Trophoblast cell (in vitro differentiated cells and primary cell): ENCODE results near the gene RFXANK. TPM values are rescaled to one million over a fixed set of nuclear protein-coding genes. Genes with fewer than 3 reads are reported as not detected.

Source experiments
- DNase-seq, 2 donors: peaks; one replicate each; pipeline ENCODE4 v3.0.0-alpha.2; 2016
- H2AFZ ChIP-seq: 2 replicates; pipeline ENCODE4 v1.6.1; 2013; ENCODE audit warnings: low read length, moderate library complexity, mild to moderate bottlenecking; ENCODE audit not compliant: insufficient read depth, poor library complexity
- H2AK5ac ChIP-seq: 2 replicates; pipeline ENCODE4 v1.6.1; 2013; ENCODE audit warnings: mild to moderate bottlenecking, low read length
- H2BK120ac ChIP-seq: 2 replicates; pipeline ENCODE4 v1.6.1; 2013; ENCODE audit warnings: low read length, mild to moderate bottlenecking, moderate library complexity; ENCODE audit not compliant: insufficient read depth, poor library complexity
- H2BK12ac ChIP-seq: 2 replicates; pipeline ENCODE4 v1.6.1; 2013; ENCODE audit warnings: mild to moderate bottlenecking, low read length, moderate library complexity
- H2BK5ac ChIP-seq: 2 replicates; pipeline ENCODE4 v1.6.1; 2013; ENCODE audit warnings: low read length, low read depth, moderate library complexity, mild to moderate bottlenecking; ENCODE audit not compliant: poor library complexity
- H3K14ac ChIP-seq: 2 replicates; pipeline ENCODE4 v1.6.1; 2013; ENCODE audit warnings: mild to moderate bottlenecking, low read length
- H3K18ac ChIP-seq: 2 replicates; pipeline ENCODE4 v1.6.1; 2013; ENCODE audit warnings: mild to moderate bottlenecking, low read length
- H3K23ac ChIP-seq: 2 replicates; pipeline ENCODE4 v1.6.1; 2013; ENCODE audit warnings: low read length
- H3K27ac ChIP-seq: 2 replicates; pipeline ENCODE4 v1.5.1; 2013; ENCODE audit warnings: low read depth, mild to moderate bottlenecking, inconsistent platforms, low read length, moderate library complexity
- H3K27me3 ChIP-seq: 2 replicates; pipeline ENCODE4 v1.6.1; 2013; ENCODE audit warnings: inconsistent platforms, mild to moderate bottlenecking, low read length, moderate library complexity; ENCODE audit not compliant: insufficient read depth
- H3K36me3 ChIP-seq, 2 experiments: 1 replicate in 1 of 2; 2 replicates in 1 of 2; pipeline ENCODE4 v1.6.1; 2013; ENCODE audit warnings: low read length in 2 of 2, mild to moderate bottlenecking in 2 of 2, moderate library complexity in 1 of 2; ENCODE audit not compliant: insufficient read depth in 2 of 2, control insufficient read depth in 1 of 2
- H3K4ac ChIP-seq: 2 replicates; pipeline ENCODE4 v1.6.1; 2013; ENCODE audit warnings: low read depth, mild to moderate bottlenecking, low read length, moderate library complexity
- H3K4me1 ChIP-seq, 2 experiments: 1 replicate in 1 of 2; 2 replicates in 1 of 2; pipeline ENCODE4 v1.6.1; 2013; ENCODE audit warnings: low read length in 2 of 2, mild to moderate bottlenecking in 2 of 2, moderate library complexity in 1 of 2; ENCODE audit not compliant: insufficient read depth in 2 of 2, control insufficient read depth in 1 of 2
- H3K4me2 ChIP-seq: 2 replicates; pipeline ENCODE4 v1.6.1; 2013; ENCODE audit warnings: inconsistent platforms, mild to moderate bottlenecking, low read length, moderate library complexity
- H3K4me3 ChIP-seq: 2 replicates; pipeline ENCODE4 v1.5.1; 2013; ENCODE audit warnings: mild to moderate bottlenecking, low read depth, low read length, inconsistent platforms
- H3K79me1 ChIP-seq: one replicate; pipeline ENCODE4 v1.6.1; 2013; ENCODE audit warnings: low read length
- H3K79me2 ChIP-seq: 2 replicates; pipeline ENCODE4 v1.6.1; 2013; ENCODE audit warnings: low read length, mild to moderate bottlenecking; ENCODE audit not compliant: control insufficient read depth, insufficient read depth, poor library complexity
- H3K9ac ChIP-seq: 2 replicates; pipeline ENCODE4 v1.6.1; 2013; ENCODE audit warnings: mild to moderate bottlenecking, low read length
- H3K9me3 ChIP-seq: 2 replicates; pipeline ENCODE4 v1.6.1; 2013; ENCODE audit warnings: low read depth, mild to moderate bottlenecking, control low read depth, inconsistent platforms, low read length; ENCODE audit not compliant: insufficient read depth
- H4K12ac ChIP-seq: 2 replicates; pipeline ENCODE4 v1.6.1; 2013; ENCODE audit warnings: low read depth, mild to moderate bottlenecking, low read length, moderate library complexity
- H4K8ac ChIP-seq: 2 replicates; pipeline ENCODE4 v1.6.1; 2013; ENCODE audit warnings: low read depth, mild to moderate bottlenecking, low read length, moderate library complexity
- H4K91ac ChIP-seq: one replicate; pipeline ENCODE4 v1.6.1; 2013; ENCODE audit warnings: low read depth, mild to moderate bottlenecking, low read length, moderate library complexity
- WGBS: extraction: QIAGEN DNeasy Blood & Tissue Kit; methylation state at CpG from one replicate; pipeline ENCODE4 v1.1.7; 2013; ENCODE audit warnings: missing lambda C conversion rate; ENCODE audit not compliant: insufficient read length, insufficient coverage; ENCODE audit errors: extremely low coverage; 5-methylcytosine and 5-hydroxymethylcytosine counted together
- polyA plus RNA-seq: library from polyadenylated mRNA; stranded (reverse); fragments of 200-250 nt; gene quantifications from 2 replicates; pipeline ENCODE4 v1.2.3, GENCODE V29; 2013

RFXANK gene
- 108 and 112 TPM in 2 replicates for polyA plus RNA-seq

- H2BK12ac ChIP-seq = no peak within 1 kb of the TSS
- H3K36me3 ChIP-seq = peaks cover 14 to 17% of the 10 kb centered on the region in 2 experiments
- H3K4me2 ChIP-seq = peak within 1 kb of the TSS; percentile 85
- peak; percentile 99 to 100 for DNase-seq
- peak within 1 kb of the TSS; percentile 95 for H2AK5ac ChIP-seq
- H2BK5ac ChIP-seq = peak within 1 kb of the TSS; percentile 95
- peak within 1 kb of the TSS; percentile 99 for H3K14ac ChIP-seq
- H3K9me3 ChIP-seq = no peaks in the 10 kb centered on the region
- peak within 1 kb of the TSS; percentile 98 for H4K91ac ChIP-seq
- no peaks in the 10 kb centered on the region for H3K27me3 ChIP-seq
- no CpG with 5 or more reads among the region's 53 CpGs for WGBS
- H3K79me2 ChIP-seq = peaks cover 13% of the 10 kb centered on the region
- H3K79me1 ChIP-seq = peaks cover 10% of the 10 kb centered on the region
- peak within 1 kb of the TSS; percentile 100 for H4K8ac ChIP-seq
- H4K12ac ChIP-seq = peak within 1 kb of the TSS; percentile 99
- H3K23ac ChIP-seq = no peak within 1 kb of the TSS
- H3K18ac ChIP-seq = peak within 1 kb of the TSS; percentile 99
- H3K9ac ChIP-seq = peak within 1 kb of the TSS; percentile 92
- peak within 1 kb of the TSS; percentile 92 for H3K4me3 ChIP-seq
- peak within 1 kb of the TSS; percentile 98 for H3K4ac ChIP-seq
- H2AFZ ChIP-seq = peak within 1 kb of the TSS; percentile 99
- peak within 1 kb of the TSS; percentile 99 for H2BK120ac ChIP-seq
- peak within 1 kb of the TSS; percentile 93 for H3K27ac ChIP-seq
- H3K4me1 ChIP-seq = peaks cover 0 to 4% of the 10 kb centered on the region in 2 experiments
Observed at GRCh38 chr19:19192078-19192882, at the start of gene RFXANK, which contains the start of gene BORCS8. TSS of gene RFXANK (plus strand) at chr19:19192258. CDS start at chr19:19193947, 1,689 bp downstream. TSS of gene BORCS8 (minus strand) at chr19:19192152. CDS start at chr19:19192117, 35 bp downstream.

GRCh38 chr19:19142347-19142746, 49.7 kb upstream of the RFXANK start:
- peaks cover 4% of the 10 kb centered on the region for H3K79me1 ChIP-seq
- no peak overlapping the region for H3K27ac ChIP-seq
- no peak overlapping the region for H4K12ac ChIP-seq
- H3K27me3 ChIP-seq = no peaks in the 10 kb centered on the region
- H4K91ac ChIP-seq = no peak overlapping the region
- H2AFZ ChIP-seq = no peak overlapping the region
- no peak overlapping the region for H3K23ac ChIP-seq
- peaks cover 3 to 6% of the 10 kb centered on the region in 2 experiments for H3K4me1 ChIP-seq
- no peak overlapping the region for H2AK5ac ChIP-seq
- no peak overlapping the region for H4K8ac ChIP-seq
- H3K14ac ChIP-seq = no peak overlapping the region
- no peak overlapping the region for H3K4me2 ChIP-seq
- DNase-seq = no peak
- no peak overlapping the region for H3K9ac ChIP-seq
- WGBS = no CpG with 5 or more reads among the region's 12 CpGs
- H2BK120ac ChIP-seq = no peak overlapping the region
- H2BK5ac ChIP-seq = no peak overlapping the region
- H3K4ac ChIP-seq = no peak overlapping the region
- H3K36me3 ChIP-seq = no peaks in the 10 kb centered on the region
- H3K9me3 ChIP-seq = no peaks in the 10 kb centered on the region
- H3K18ac ChIP-seq = no peak overlapping the region
- H2BK12ac ChIP-seq = no peak overlapping the region
- peaks cover 5% of the 10 kb centered on the region for H3K79me2 ChIP-seq
- H3K4me3 ChIP-seq = no peak overlapping the region

- Histone ChIP-seq H3K79me2 (no peaks in the 10 kb centered on the region), H3K4me2 (no peak overlapping the region), H2BK120ac (no peak overlapping the region), H3K4ac (no peak overlapping the region), H2AK5ac (no peak overlapping the region), H3K9me3 (no peaks in the 10 kb centered on the region), H2BK5ac (no peak overlapping the region), H3K27ac (no peak overlapping the region), H4K12ac (no peak overlapping the region), H3K36me3 (peaks cover 2 to 4% of the 10 kb centered on the region in 2 experiments), H4K8ac (no peak overlapping the region), H2AFZ (no peak overlapping the region), H3K27me3 (no peaks in the 10 kb centered on the region), H3K4me1 (no peaks in the 10 kb centered on the region), H3K4me3 (no peak overlapping the region), H2BK12ac (no peak overlapping the region), H3K18ac (no peak overlapping the region), H3K79me1 (no peaks in the 10 kb centered on the region), H3K9ac (no peak overlapping the region), H3K14ac (no peak overlapping the region), H4K91ac (no peak overlapping the region), H3K23ac (no peak overlapping the region)
- no peak for DNase-seq
- WGBS = no CpG with 5 or more reads among the region's 17 CpGs
Observed at GRCh38 chr19:19145281-19145680, 46.8 kb upstream of the RFXANK start.

- Histone ChIP-seq H2BK5ac (no peak overlapping the region), H3K27me3 (no peaks in the 10 kb centered on the region), H3K9me3 (no peaks in the 10 kb centered on the region), H4K12ac (peak overlapping the region; percentile 52), H3K9ac (no peak overlapping the region), H3K79me2 (no peaks in the 10 kb centered on the region), H3K36me3 (peaks cover 2 to 4% of the 10 kb centered on the region in 2 experiments), H3K23ac (no peak overlapping the region), H2BK120ac (no peak overlapping the region), H3K4me1 (no peaks in the 10 kb centered on the region), H3K4ac (no peak overlapping the region), H3K18ac (no peak overlapping the region), H3K4me3 (no peak overlapping the region), H4K8ac (peak overlapping the region; percentile 87), H2BK12ac (peak overlapping the region; percentile 43), H4K91ac (no peak overlapping the region), H3K14ac (no peak overlapping the region), H3K4me2 (no peak overlapping the region), H2AFZ (no peak overlapping the region), H2AK5ac (no peak overlapping the region), H3K79me1 (no peaks in the 10 kb centered on the region), H3K27ac (no peak overlapping the region)
- no CpG with 5 or more reads among the region's 47 CpGs for WGBS
- DNase-seq = peak; percentile 45 to 82
Observed at GRCh38 chr19:19145684-19146608, 46.1 kb upstream of the RFXANK start.
